Measurements from ENCODE around the gene ANKRD30B.

DNA sequence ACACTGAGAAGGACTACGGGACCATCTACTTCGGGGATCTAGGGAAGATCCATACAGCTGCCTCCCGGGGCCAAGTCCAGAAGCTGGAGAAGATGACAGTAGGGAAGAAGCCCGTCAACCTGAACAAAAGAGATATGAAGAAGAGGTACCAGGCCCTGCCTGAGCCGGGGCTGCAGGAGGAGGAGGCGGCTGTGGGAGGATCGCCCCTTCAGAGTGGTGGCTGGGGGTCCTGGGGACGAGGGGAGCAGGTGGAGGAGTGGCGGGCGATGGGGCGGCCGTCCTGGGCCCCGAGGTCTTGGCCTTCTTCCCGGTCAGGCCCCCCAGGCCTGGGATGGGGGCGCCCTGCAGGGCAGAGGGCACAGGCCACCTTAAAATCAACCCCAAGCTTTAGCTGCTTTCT lies 524 bp downstream of the ANKRD30B start:
- TF ChIP-seq, protein P1, sequence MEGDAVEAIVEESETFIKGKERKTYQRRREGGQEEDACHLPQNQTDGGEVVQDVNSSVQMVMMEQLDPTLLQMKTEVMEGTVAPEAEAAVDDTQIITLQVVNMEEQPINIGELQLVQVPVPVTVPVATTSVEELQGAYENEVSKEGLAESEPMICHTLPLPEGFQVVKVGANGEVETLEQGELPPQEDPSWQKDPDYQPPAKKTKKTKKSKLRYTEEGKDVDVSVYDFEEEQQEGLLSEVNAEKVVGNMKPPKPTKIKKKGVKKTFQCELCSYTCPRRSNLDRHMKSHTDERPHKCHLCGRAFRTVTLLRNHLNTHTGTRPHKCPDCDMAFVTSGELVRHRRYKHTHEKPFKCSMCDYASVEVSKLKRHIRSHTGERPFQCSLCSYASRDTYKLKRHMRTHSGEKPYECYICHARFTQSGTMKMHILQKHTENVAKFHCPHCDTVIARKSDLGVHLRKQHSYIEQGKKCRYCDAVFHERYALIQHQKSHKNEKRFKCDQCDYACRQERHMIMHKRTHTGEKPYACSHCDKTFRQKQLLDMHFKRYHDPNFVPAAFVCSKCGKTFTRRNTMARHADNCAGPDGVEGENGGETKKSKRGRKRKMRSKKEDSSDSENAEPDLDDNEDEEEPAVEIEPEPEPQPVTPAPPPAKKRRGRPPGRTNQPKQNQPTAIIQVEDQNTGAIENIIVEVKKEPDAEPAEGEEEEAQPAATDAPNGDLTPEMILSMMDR (IDR thresholded peaks at IDR 0.05), result no peak
- no peak for TF ChIP-seq POLR2AphosphoS5 (IDR thresholded peaks at IDR 0.05; ENCODE audit: low read depth, low read length)
